Transverse colon (tissue), 4 donors: ENCODE results near the gene ITGB2. TPM values are rescaled to one million over a fixed set of nuclear protein-coding genes. Genes with fewer than 3 reads are reported as not detected.

Experiments used
- DNase-seq: peaks from one replicate; pipeline ENCODE4 v3.0.0-alpha.2; 2019
- H3K27ac ChIP-seq, 4 donors: fragments of 200-600 bp; sonication (generic); 2 replicates each; pipeline ENCODE4 v1.5.1; 2016 to 2018; ENCODE audit warnings: inconsistent platforms in 4 of 4
- H3K27me3 ChIP-seq: fragments of 200-600 bp; sonication (generic); 2 replicates; pipeline ENCODE4 v1.5.1; 2017; ENCODE audit warnings: inconsistent platforms
- H3K36me3 ChIP-seq, 4 donors: fragments of 200-600 bp; sonication (generic); 2 replicates each; pipeline ENCODE4 v1.5.1; 2017 to 2019; ENCODE audit warnings: inconsistent platforms in 4 of 4
- H3K4me1 ChIP-seq, 4 donors: fragments of 200-600 bp; sonication (generic); 2 replicates each; pipeline ENCODE4 v1.5.1; 2017 to 2020; ENCODE audit warnings: inconsistent platforms in 4 of 4
- H3K4me3 ChIP-seq, 4 donors: fragments of 200-600 bp; sonication (generic); 1 replicate in 1 of 4; 2 replicates in 3 of 4; pipeline versions ENCODE4 v1.5.1 to v1.6.1; 2017 to 2019; ENCODE audit warnings: inconsistent platforms in 4 of 4
- H3K9me3 ChIP-seq, 2 donors: fragments of 200-600 bp; sonication (generic); 2 replicates each; pipeline ENCODE4 v1.5.1; 2017 to 2019; ENCODE audit warnings: inconsistent platforms in 2 of 2
- EP300 ChIP-seq: sonication (generic); formaldehyde crosslinking; IDR thresholded peaks from one replicate; pipeline ENCODE4 v1.6.1; 2017; ENCODE audit warnings: antibody characterized with exemption, low read depth
- POLR2A ChIP-seq: fragments of 450-650 bp; IDR thresholded peaks from one replicate; pipeline ENCODE4 v1.6.1; 2016; ENCODE audit warnings: antibody characterized with exemption, mild to moderate bottlenecking, moderate library complexity
- POLR2AphosphoS5 ChIP-seq, 3 donors: sonication (generic); formaldehyde crosslinking; IDR thresholded peaks; one replicate each; pipeline ENCODE4 v1.6.1; 2016; ENCODE audit warnings: antibody characterized with exemption in 3 of 3
- WGBS, 2 donors: methylation state at CpG; one replicate each; pipeline ENCODE4 v1.1.5; 2018; ENCODE audit warnings: low coverage in 1 of 2; 5-methylcytosine and 5-hydroxymethylcytosine counted together
- in situ Hi-C, 4 donors: fragments of 200-750 bp; cut with MboI; loops; one replicate each; pipeline versions ENCODE4 v1.15.0 to v1.15.1; 2017; ENCODE audit warnings: low sequenced_read_pairs in 3 of 4, low pct_ligation_motif_present in 1 of 4, low pct_unique_long_range_greater_than_20kb in 1 of 4
- intact Hi-C: fragments of 100-400 bp; cut with DNase I; formaldehyde crosslinking; loops from one replicate; pipeline ENCODE4 v1.15.1; 2023; ENCODE audit warnings: low total_unique reads
- total RNA-seq, 4 donors: library from RNA; depleted of rRNA; stranded (reverse); fragments of >200 nt; gene quantifications; one replicate each; pipeline ENCODE4 v1.1.0, GENCODE V29; 2016
- TF ChIP-seq, protein P1 (sequence below), 5 experiments: fragments of 200-600 bp in 3 of 5; fragments of 450-650 bp in 2 of 5; sonication (generic) in 3 of 5; IDR thresholded peaks; 1 replicate in 2 of 5; 2 replicates in 3 of 5; pipeline ENCODE4 v1.5.1; 2016 to 2017; ENCODE audit warnings: antibody characterized with exemption in 5 of 5, inconsistent platforms in 3 of 5, mild to moderate bottlenecking in 2 of 5, moderate library complexity in 1 of 5

ITGB2 gene
- total RNA-seq, 4 donors from 2014 or later, result 14.2 to 32.4 (median 24.9) TPM

DNA sequence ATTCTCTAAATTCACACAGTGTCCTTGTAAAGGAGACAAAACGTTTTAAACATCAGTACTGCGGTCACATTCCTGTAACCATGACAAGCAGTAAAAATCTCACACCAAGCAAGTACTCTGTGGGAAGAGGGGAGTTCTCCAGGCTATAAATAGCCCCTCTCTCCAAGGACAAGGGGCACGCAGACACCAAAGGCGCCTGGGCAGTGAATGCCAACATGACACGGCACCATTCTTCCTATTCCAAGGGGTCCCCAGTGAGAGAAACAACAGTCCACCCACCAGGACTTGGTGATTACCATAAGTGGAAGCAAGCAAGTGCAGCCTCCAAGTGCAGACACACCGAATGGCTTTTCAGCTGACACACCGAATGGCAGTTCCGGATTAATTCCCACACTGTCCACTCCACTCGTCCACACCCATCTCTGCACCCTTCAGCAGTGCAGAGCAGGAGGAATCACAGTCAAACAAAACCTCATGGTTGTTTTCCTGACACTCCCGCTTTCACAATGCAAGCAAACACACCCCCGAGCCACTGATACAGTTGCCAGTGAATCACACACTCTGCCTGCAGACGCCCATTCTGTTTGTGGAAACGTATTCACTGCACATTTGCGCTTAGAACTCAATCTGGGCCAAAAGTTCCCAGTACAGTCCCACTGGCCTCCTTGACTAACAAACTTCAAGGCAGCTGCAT is 49.0 kb downstream of the ITGB2 start:
- intact Hi-C loops (loop anchor here (10.0 kb wide), 1 partner anchor 57 kb away; the partner anchor contains the start of gene SUMO3), in situ Hi-C loops (loop anchor here in 1 of 4 donors (10.0 kb wide), 1 partner anchor 1023 kb away; no protein-coding TSS in a partner anchor)
- H3K36me3 ChIP-seq, result no peaks in the 10 kb centered on the region
- H3K27me3 ChIP-seq, result no peaks in the 10 kb centered on the region
- H3K27ac ChIP-seq, result peak overlapping the region; percentile 90 to 99 (median 96)
- no peaks in the 10 kb centered on the region for H3K9me3 ChIP-seq
- DNase-seq, result peak; percentile 76
- peaks cover 45 to 80% (median 67%) of the 10 kb centered on the region in 4 donors for H3K4me1 ChIP-seq
- TF ChIP-seq POLR2A (peak; percentile 56), POLR2AphosphoS5 (IDR thresholded peaks at IDR 0.05) (peak; percentile 56 to 85 (median 56)), EP300 (no peak)
- WGBS, 2 donors, result 19% methylated on average over 14 of the region's 14 CpGs; no CpG with 5 or more reads in 1 of the 2 donors
- peak overlapping the region; percentile 76 to 99 (median 90) for H3K4me3 ChIP-seq

DNA sequence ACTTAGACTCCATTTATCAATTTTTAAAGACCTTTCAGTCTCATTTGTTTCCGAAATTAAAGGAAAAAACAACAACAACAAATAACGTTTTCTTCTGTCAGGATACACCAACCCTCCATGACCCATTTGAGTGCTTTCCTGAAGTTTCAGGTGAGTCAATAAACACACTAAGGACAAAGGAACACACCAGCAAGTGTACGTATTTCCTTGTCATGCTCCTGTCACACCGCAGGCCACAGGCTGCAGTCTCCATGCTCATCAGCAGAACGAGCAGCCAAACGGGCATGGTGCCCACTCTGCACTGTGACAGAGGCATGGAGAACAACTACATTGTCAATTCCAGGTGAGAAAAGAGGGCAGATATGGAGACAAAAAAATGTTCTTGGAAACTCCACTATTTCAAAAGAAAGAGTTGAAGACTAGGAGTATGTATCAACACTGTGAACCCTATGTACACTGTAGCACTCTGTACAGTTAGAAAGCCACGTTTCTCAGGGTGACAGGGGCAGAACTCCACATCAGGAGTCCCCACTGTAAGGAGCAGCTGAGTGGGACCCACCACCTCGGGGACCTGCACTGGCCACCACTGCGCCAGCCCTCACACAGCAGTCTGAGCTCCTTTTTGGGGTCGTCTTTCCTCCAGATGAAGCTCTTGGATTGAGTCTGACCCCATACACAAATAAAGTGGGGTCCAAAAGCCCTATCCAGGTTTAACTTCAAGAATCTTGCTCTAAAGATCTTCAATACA is 49.8 kb downstream of the ITGB2 start:
- intact Hi-C loops, result loop anchor here (10.0 kb wide), 1 partner anchor 56 kb away; the partner anchor contains the start of gene SUMO3
- peak overlapping the region in 2 of 4 donors; percentile 76 to 99 for H3K4me3 ChIP-seq
- 53 to 54% methylated on average over 5 to 10 of the region's 10 CpGs for WGBS, 2 donors

DNA sequence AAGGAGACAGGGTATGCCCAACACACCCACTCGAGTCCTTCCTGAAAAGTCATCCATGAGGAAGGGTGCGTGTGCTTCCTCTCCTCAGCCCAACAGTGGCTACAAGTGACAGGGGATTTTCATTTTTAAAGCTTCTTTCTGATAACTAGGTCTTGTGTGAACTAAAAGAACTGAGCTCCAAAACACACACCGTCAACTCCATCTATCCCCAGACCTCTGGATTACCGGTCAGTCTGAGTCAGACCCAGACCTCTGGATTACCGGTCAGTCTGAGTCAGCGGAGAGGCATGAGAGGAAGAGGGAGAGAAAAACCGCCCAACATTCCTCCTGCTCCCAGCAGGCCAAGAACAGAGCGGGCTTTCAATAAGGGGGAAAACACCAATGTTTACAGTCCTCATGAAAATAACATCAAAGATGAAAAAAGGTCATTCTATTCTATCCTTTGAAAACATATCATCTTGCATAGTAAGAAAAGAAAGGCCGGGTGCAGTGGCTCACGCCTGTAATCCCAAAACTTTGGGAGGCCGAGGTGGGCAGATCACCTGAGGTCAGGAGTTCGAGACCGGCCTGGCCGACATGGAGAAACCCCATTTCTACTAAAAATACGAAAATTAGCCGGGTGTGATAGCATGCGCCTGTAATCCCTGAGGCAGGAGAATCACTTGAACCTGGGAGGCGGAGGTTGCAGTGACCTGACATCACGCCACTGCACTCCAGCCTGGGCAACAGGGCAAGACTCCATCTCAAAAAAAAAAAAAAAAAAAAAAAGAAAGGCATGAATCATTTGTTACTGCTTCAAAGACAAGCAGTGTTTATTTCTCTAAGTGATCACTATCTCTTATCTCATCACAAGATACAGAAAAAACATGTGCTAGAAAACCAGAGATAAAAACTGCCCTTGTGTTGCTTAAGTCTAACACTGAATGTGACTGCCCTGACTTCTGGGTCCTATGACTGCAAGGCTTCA is 50.6 kb downstream of the ITGB2 start:
- in situ Hi-C loops (loop anchor here in 1 of 4 donors (10.0 kb wide), 1 partner anchor 1025 kb away; no protein-coding TSS in a partner anchor), intact Hi-C loops (loop anchor here (10.0 kb wide), 1 partner anchor 55 kb away; the partner anchor contains the start of gene SUMO3)
- peak; percentile 55 for DNase-seq
- TF ChIP-seq EP300 (no peak), POLR2AphosphoS5 (IDR thresholded peaks at IDR 0.05) (peak; percentile 51 to 77 (median 71)), POLR2A (peak; percentile 22)
- TF ChIP-seq, protein P1, sequence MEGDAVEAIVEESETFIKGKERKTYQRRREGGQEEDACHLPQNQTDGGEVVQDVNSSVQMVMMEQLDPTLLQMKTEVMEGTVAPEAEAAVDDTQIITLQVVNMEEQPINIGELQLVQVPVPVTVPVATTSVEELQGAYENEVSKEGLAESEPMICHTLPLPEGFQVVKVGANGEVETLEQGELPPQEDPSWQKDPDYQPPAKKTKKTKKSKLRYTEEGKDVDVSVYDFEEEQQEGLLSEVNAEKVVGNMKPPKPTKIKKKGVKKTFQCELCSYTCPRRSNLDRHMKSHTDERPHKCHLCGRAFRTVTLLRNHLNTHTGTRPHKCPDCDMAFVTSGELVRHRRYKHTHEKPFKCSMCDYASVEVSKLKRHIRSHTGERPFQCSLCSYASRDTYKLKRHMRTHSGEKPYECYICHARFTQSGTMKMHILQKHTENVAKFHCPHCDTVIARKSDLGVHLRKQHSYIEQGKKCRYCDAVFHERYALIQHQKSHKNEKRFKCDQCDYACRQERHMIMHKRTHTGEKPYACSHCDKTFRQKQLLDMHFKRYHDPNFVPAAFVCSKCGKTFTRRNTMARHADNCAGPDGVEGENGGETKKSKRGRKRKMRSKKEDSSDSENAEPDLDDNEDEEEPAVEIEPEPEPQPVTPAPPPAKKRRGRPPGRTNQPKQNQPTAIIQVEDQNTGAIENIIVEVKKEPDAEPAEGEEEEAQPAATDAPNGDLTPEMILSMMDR (IDR thresholded peaks at IDR 0.05), result no peak
- no peaks in the 10 kb centered on the region for H3K36me3 ChIP-seq
- H3K4me1 ChIP-seq, result peaks cover 51 to 82% (median 75%) of the 10 kb centered on the region in 4 donors
- H3K27ac ChIP-seq, result peak overlapping the region; percentile 90 to 99 (median 96)
- 70 to 71% methylated on average over 12 to 19 of the region's 19 CpGs for WGBS, 2 donors
- H3K27me3 ChIP-seq, result no peaks in the 10 kb centered on the region
- no peaks in the 10 kb centered on the region for H3K9me3 ChIP-seq
- H3K4me3 ChIP-seq, result no peak overlapping the region

More for the DNA sequence above, 49.8 kb downstream of the ITGB2 start:
- Histone ChIP-seq H3K27ac (peak overlapping the region; percentile 90 to 99 (median 96)), H3K27me3 (no peaks in the 10 kb centered on the region), H3K36me3 (no peaks in the 10 kb centered on the region), H3K9me3 (no peaks in the 10 kb centered on the region), H3K4me1 (peaks cover 48 to 82% (median 71%) of the 10 kb centered on the region in 4 donors)
- in situ Hi-C loops, result loop anchor here in 1 of 4 donors (10.0 kb wide), 1 partner anchor 1024 kb away; no protein-coding TSS in a partner anchor
- peak; percentile 48 for DNase-seq
- no peak for TF ChIP-seq POLR2A
- TF ChIP-seq POLR2AphosphoS5 (IDR thresholded peaks at IDR 0.05), result no peak
- TF ChIP-seq EP300, result no peak
- TF ChIP-seq, protein P1 (IDR thresholded peaks at IDR 0.05), result no peak

DNA sequence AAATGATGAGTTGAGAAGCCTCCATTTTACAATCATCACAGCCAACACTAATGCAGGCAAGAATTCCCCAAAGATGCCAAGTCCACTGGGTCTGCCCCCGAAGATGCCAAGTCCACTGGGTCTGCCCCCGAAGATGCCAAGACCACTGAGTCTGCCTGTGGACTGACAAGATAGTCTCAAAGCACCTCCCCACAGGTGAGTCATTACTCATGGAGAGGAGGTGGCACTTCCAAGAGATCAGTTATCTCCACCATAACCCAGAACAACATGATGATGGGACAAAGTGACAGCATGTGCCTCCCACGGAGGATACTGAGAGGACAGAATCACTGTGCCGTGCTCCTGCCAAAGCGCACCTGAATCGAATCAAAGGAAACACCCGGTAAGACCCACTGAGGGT is 52.0 kb downstream of the ITGB2 start:
- no peaks in the 10 kb centered on the region for H3K27me3 ChIP-seq
- peaks cover 0 to 12% (median 0%) of the 10 kb centered on the region in 4 donors for H3K36me3 ChIP-seq
- intact Hi-C loops, result no loop called here
- peaks cover 51 to 75% (median 66%) of the 10 kb centered on the region in 4 donors for H3K4me1 ChIP-seq
- TF ChIP-seq POLR2A (no peak), EP300 (no peak), POLR2AphosphoS5 (IDR thresholded peaks at IDR 0.05) (no peak)
- TF ChIP-seq, protein P1 (IDR thresholded peaks at IDR 0.05), result no peak
- H3K27ac ChIP-seq, result peak overlapping the region; percentile 90 to 99 (median 96)
- in situ Hi-C loops, result no loop called here
- H3K9me3 ChIP-seq, result no peaks in the 10 kb centered on the region
- no peak for DNase-seq
- no peak overlapping the region for H3K4me3 ChIP-seq
- WGBS, 2 donors, result 92% methylated on average over 7 of the region's 7 CpGs; no CpG with 5 or more reads in 1 of the 2 donors
